Esophagus muscularis mucosa (tissue), 4 donors: ENCODE results near the gene MAST4. TPM values are rescaled to one million over a fixed set of nuclear protein-coding genes. Genes with fewer than 3 reads are reported as not detected.

Experiments used
- DNase-seq: peaks from one replicate; pipeline ENCODE4 v3.0.0-alpha.2; 2017; ENCODE audit errors: extremely low spot score
- H3K27ac ChIP-seq, 4 donors: fragments of 200-600 bp; sonication (generic); replicated peaks in 1 of 4; 1 replicate in 3 of 4; 2 replicates in 1 of 4; pipeline ENCODE4 v1.5.1; 2016 to 2019; ENCODE audit warnings: mild to moderate bottlenecking in 1 of 4
- H3K27me3 ChIP-seq, 4 donors: fragments of 200-600 bp; sonication (generic); one replicate each; pipeline versions ENCODE4 v1.5.1 to v1.6.0; 2016 to 2019
- H3K36me3 ChIP-seq, 4 donors: fragments of 200-600 bp; sonication (generic); one replicate each; pipeline ENCODE4 v1.5.1; 2016 to 2019
- H3K4me1 ChIP-seq, 4 donors: fragments of 200-600 bp; sonication (generic); one replicate each; pipeline ENCODE4 v1.5.1; 2016 to 2019
- H3K4me3 ChIP-seq, 4 donors: fragments of 200-600 bp; sonication (generic); 1 replicate in 2 of 4; 2 replicates in 2 of 4; pipeline ENCODE4 v1.5.1; 2016 to 2019; ENCODE audit warnings: mild to moderate bottlenecking in 4 of 4, moderate library complexity in 1 of 4
- H3K9me3 ChIP-seq, 4 donors: fragments of 200-600 bp; sonication (generic); 1 replicate in 3 of 4; 2 replicates in 1 of 4; pipeline ENCODE4 v1.5.1; 2016 to 2019
- CTCF ChIP-seq, 3 experiments: fragments of 200-600 bp in 2 of 3; fragments of 450-650 bp in 1 of 3; sonication (generic) in 2 of 3; IDR thresholded peaks; one replicate each; pipeline ENCODE4 v1.5.1; 2017 to 2019; ENCODE audit warnings: antibody characterized with exemption in 3 of 3, mild to moderate bottlenecking in 2 of 3, moderate library complexity in 1 of 3
- EP300 ChIP-seq: sonication (generic); formaldehyde crosslinking; IDR thresholded peaks from one replicate; pipeline ENCODE4 v1.6.1; 2017; ENCODE audit warnings: antibody characterized with exemption
- POLR2A ChIP-seq: fragments of 450-650 bp; IDR thresholded peaks from one replicate; pipeline ENCODE4 v1.6.1; 2017; ENCODE audit warnings: antibody characterized with exemption, moderate library complexity, mild to moderate bottlenecking, low read depth
- POLR2AphosphoS5 ChIP-seq, 2 donors: sonication (generic); formaldehyde crosslinking; IDR thresholded peaks; one replicate each; pipeline ENCODE4 v1.6.1; 2017; ENCODE audit warnings: antibody characterized with exemption in 2 of 2
- WGBS: methylation state at CpG from one replicate; pipeline ENCODE4 v1.1.5; 2018; 5-methylcytosine and 5-hydroxymethylcytosine counted together
- intact Hi-C: fragments of 100-400 bp; cut with DNase I; formaldehyde crosslinking; loops from one replicate; pipeline ENCODE4 v1.15.1; 2023
- total RNA-seq, 4 donors: library from RNA; depleted of rRNA; stranded (reverse); fragments of >200 nt; gene quantifications; one replicate each; pipeline versions ENCODE4 v1.1.0 to v1.2.1, GENCODE V29; 2016

The MAST4 gene
- total RNA-seq, 4 donors from 2014 or later, result 26.2 to 39.7 (median 35.8) TPM

- Histone ChIP-seq H3K4me3 (no peak overlapping the region), H3K36me3 (no peaks in the 10 kb centered on the region), H3K27me3 (peaks cover 0 to 8% (median 0%) of the 10 kb centered on the region in 4 donors), H3K4me1 (no peaks in the 10 kb centered on the region), H3K9me3 (no peaks in the 10 kb centered on the region), H3K27ac (no peak overlapping the region)
- TF ChIP-seq POLR2AphosphoS5 (IDR thresholded peaks at IDR 0.05) (no peak), POLR2A (no peak), CTCF (IDR thresholded peaks at IDR 0.05) (no peak), EP300 (no peak)
- no peak for DNase-seq
- intact Hi-C loops, result no loop called here
- WGBS, result 79% methylated on average over 8 of the region's 8 CpGs
Measured at GRCh38 chr5:66805514-66806430, 209.6 kb downstream of the MAST4 start.

GRCh38 chr5:66807743-66808142 is 211.6 kb downstream of the MAST4 start:
- intact Hi-C loops, result no loop called here
- peaks cover 0 to 8% (median 0%) of the 10 kb centered on the region in 4 donors for H3K27me3 ChIP-seq
- H3K4me1 ChIP-seq, result no peaks in the 10 kb centered on the region
- no peak for DNase-seq
- peak in 2 of 3 experiments; percentile 15 to 30 for TF ChIP-seq CTCF (IDR thresholded peaks at IDR 0.05)
- TF ChIP-seq POLR2A, result no peak
- no peak for TF ChIP-seq EP300
- no peak for TF ChIP-seq POLR2AphosphoS5 (IDR thresholded peaks at IDR 0.05)
- H3K27ac ChIP-seq, result no peak overlapping the region
- WGBS, result 79% methylated on average over 5 of the region's 5 CpGs
- no peak overlapping the region for H3K4me3 ChIP-seq
- H3K36me3 ChIP-seq, result no peaks in the 10 kb centered on the region
- H3K9me3 ChIP-seq, result no peaks in the 10 kb centered on the region

GRCh38 chr5:66808663-66809062 is 212.5 kb downstream of the MAST4 start:
- Histone ChIP-seq H3K27ac (no peak overlapping the region), H3K27me3 (peaks cover 0 to 8% (median 0%) of the 10 kb centered on the region in 4 donors), H3K36me3 (no peaks in the 10 kb centered on the region), H3K4me3 (no peak overlapping the region), H3K4me1 (no peaks in the 10 kb centered on the region), H3K9me3 (no peaks in the 10 kb centered on the region)
- TF ChIP-seq CTCF (IDR thresholded peaks at IDR 0.05) (no peak), POLR2AphosphoS5 (IDR thresholded peaks at IDR 0.05) (no peak), EP300 (no peak), POLR2A (no peak)
- intact Hi-C loops, result no loop called here
- no peak for DNase-seq
- 87% methylated on average over 6 of the region's 6 CpGs for WGBS

GRCh38 chr5:66810151-66810550 is 214.0 kb downstream of the MAST4 start:
- intact Hi-C loops, result loop anchor here (5.0 to 10.0 kb wide), 3 partner anchors 175 to 397 kb away; no protein-coding TSS in a partner anchor
- 86% methylated on average over 6 of the region's 6 CpGs for WGBS
- no peaks in the 10 kb centered on the region for H3K9me3 ChIP-seq
- no peaks in the 10 kb centered on the region for H3K36me3 ChIP-seq
- TF ChIP-seq POLR2AphosphoS5 (IDR thresholded peaks at IDR 0.05), result no peak
- TF ChIP-seq CTCF (IDR thresholded peaks at IDR 0.05), result no peak
- TF ChIP-seq EP300, result no peak
- no peak for TF ChIP-seq POLR2A
- no peak overlapping the region for H3K27ac ChIP-seq
- peaks cover 0 to 8% (median 0%) of the 10 kb centered on the region in 4 donors for H3K27me3 ChIP-seq
- no peak overlapping the region for H3K4me3 ChIP-seq
- H3K4me1 ChIP-seq, result no peaks in the 10 kb centered on the region
- DNase-seq, result peak; percentile 85
